Stimulated activated memory B cell treated with anti-CD40 and anti-IgM and Interleukin-4, amounts not matched to agents 10 μg/mL and 1 μg/mL and 100 μg/mL, for 72 hours (primary cell): ENCODE results near the gene CCDC158.

ENCODE experiments used
- ATAC-seq: fragments of 150-1000 bp; cut with Tn5 transposase; 2 replicates; pipeline ENCODE4 v1.10.0; 2021
- H3K27ac Mint-ChIP-seq: one replicate; pipeline ENCODE4 v1.8.0; 2022; ENCODE audit warnings: mild to moderate bottlenecking, mixed read lengths
- H3K27me3 Mint-ChIP-seq: one replicate; pipeline ENCODE4 v1.8.0; 2022; ENCODE audit warnings: mixed read lengths
- H3K36me3 Mint-ChIP-seq: one replicate; pipeline ENCODE4 v1.8.0; 2022; ENCODE audit warnings: mixed read lengths
- H3K4me1 Mint-ChIP-seq: one replicate; pipeline ENCODE4 v1.8.0; 2022; ENCODE audit warnings: mixed read lengths
- H3K4me3 Mint-ChIP-seq: one replicate; pipeline ENCODE4 v1.8.0; 2022; ENCODE audit warnings: mild to moderate bottlenecking, moderate library complexity, mixed read lengths
- H3K9me3 Mint-ChIP-seq: one replicate; pipeline ENCODE4 v1.8.0; 2022; ENCODE audit warnings: mixed read lengths

The CCDC158 gene

DNA sequence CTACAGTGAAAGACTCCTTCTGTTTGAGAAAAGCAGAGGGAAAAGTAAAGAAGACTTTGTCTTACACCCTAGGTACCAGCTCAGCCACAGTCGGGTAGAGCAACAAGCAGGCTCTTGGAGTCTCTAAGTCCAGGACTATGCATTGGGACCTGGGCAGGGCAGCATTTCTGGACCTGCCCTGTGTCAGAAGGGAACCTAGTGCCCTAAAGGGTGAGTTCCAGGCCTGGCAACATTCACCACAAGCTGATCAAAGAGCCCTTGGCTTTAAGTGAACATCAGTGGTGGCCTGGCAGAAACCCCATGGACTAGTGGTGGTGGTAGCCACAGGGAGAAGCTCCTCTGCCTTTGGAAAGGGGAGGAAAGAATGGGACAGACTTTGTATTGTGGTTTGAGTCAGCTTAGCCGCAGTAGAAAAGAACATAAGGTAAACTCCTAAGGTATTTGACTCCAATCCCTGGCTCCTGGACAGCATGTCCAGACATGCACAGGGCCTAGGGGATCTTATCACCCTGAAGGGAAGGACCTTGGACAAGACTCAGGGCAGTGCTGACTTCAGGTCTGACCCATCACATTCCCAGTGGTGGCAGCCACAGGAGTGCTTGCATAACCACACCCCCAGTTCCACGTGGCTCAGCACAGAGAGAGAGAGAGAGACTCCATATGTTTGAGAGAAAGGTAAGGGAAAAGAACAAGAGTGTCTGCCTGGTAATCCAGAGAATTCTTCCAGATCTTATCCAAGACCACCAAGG, 32.6 kb downstream of the CCDC158 start:
- Mint-ChIP-seq H3K27me3 (peaks cover 79% of the 10 kb centered on the region), H3K4me3 (no peak overlapping the region), H3K9me3 (peaks cover 23% of the 10 kb centered on the region), H3K4me1 (no peaks in the 10 kb centered on the region), H3K36me3 (no peaks in the 10 kb centered on the region), H3K27ac (no peak overlapping the region)
- ATAC-seq: no peak

DNA sequence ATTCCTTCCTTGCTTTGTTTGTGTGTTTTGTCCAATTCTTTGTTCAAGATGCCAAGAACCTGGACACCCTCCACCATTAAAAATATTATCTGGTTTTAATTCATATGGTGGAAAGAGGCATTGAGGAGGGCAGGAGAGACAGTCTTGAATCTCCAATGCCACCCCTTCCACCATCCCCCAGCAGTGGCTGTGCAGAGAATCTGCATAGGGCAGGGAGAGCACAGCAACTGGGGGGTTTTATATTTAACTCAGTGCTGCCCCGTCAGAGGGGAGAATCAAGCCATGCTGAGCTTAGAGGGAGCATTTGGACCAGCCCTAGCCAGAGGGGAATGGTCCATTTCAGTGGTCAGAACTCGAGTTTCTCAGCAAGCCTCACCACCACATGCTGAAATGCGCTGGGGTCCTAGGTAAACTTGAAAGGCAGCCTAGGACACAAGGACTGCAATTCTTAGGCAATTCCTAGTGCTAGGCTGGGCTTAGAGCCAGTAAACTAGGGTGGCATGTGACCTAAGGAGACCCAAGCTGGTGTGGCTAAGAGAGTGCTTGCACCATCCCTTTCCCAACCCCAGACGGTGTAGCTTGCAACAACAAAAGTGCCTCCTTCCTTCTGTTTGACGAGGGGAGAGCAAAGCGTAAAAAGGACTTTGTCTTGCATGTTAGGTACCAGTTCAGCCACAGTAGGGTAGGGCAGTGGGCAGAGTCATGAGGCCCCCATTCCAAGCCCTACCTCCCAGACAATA, 34.2 kb downstream of the CCDC158 start:
- H3K9me3 Mint-ChIP-seq: peaks cover 24% of the 10 kb centered on the region
- no peak for ATAC-seq
- H3K36me3 Mint-ChIP-seq: no peaks in the 10 kb centered on the region
- H3K27me3 Mint-ChIP-seq: peaks cover 69% of the 10 kb centered on the region
- H3K27ac Mint-ChIP-seq: no peak overlapping the region
- no peak overlapping the region for H3K4me3 Mint-ChIP-seq
- H3K4me1 Mint-ChIP-seq: no peaks in the 10 kb centered on the region

- no peak overlapping the region for H3K27ac Mint-ChIP-seq
- peaks cover 64% of the 10 kb centered on the region for H3K27me3 Mint-ChIP-seq
- H3K9me3 Mint-ChIP-seq: peaks cover 27% of the 10 kb centered on the region
- H3K4me1 Mint-ChIP-seq: no peaks in the 10 kb centered on the region
- ATAC-seq: no peak
- H3K4me3 Mint-ChIP-seq: no peak overlapping the region
- no peaks in the 10 kb centered on the region for H3K36me3 Mint-ChIP-seq
Measured at GRCh38 chr4:76385974-76386373, 35.0 kb downstream of the CCDC158 start.

GRCh38 chr4:76384052-76384451, 36.9 kb downstream of the CCDC158 start:
- no peak overlapping the region for H3K4me3 Mint-ChIP-seq
- H3K9me3 Mint-ChIP-seq: peaks cover 24% of the 10 kb centered on the region
- H3K27me3 Mint-ChIP-seq: peaks cover 60% of the 10 kb centered on the region
- no peaks in the 10 kb centered on the region for H3K36me3 Mint-ChIP-seq
- no peaks in the 10 kb centered on the region for H3K4me1 Mint-ChIP-seq
- no peak overlapping the region for H3K27ac Mint-ChIP-seq
- no peak for ATAC-seq

- H3K36me3 Mint-ChIP-seq: no peaks in the 10 kb centered on the region
Measured at GRCh38 chr4:76383001-76383400, 37.9 kb downstream of the CCDC158 start.

DNA sequence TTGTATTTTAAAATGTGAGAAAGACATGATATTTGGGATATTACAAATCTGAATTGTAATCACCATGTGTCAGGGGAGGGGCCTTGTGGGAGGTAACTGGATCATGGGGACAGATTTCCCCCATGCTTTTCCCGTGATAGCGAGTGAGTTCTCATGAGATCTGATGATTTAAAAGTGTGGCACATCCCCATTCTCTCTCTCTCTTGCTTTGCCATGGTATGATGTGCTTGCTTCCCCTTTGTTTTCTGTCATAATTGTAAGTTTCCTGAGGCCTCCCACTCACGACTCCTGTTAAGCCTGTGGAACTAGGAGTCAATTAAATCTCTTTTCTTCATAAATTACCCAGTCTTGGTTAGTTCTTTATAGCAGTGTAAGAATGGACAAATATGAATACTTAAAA, 39.0 kb downstream of the CCDC158 start:
- H3K4me3 Mint-ChIP-seq: no peak overlapping the region
- no peaks in the 10 kb centered on the region for H3K36me3 Mint-ChIP-seq
- ATAC-seq: no peak
- H3K4me1 Mint-ChIP-seq: no peaks in the 10 kb centered on the region
- no peak overlapping the region for H3K27ac Mint-ChIP-seq
- peaks cover 50% of the 10 kb centered on the region for H3K27me3 Mint-ChIP-seq
- peaks cover 17% of the 10 kb centered on the region for H3K9me3 Mint-ChIP-seq

More at GRCh38 chr4:76383001-76383400, 37.9 kb downstream of the CCDC158 start:
- Mint-ChIP-seq H3K27me3 (peaks cover 50% of the 10 kb centered on the region), H3K27ac (no peak overlapping the region), H3K4me3 (no peak overlapping the region), H3K9me3 (peaks cover 17% of the 10 kb centered on the region), H3K4me1 (no peaks in the 10 kb centered on the region)
- ATAC-seq: no peak

DNA sequence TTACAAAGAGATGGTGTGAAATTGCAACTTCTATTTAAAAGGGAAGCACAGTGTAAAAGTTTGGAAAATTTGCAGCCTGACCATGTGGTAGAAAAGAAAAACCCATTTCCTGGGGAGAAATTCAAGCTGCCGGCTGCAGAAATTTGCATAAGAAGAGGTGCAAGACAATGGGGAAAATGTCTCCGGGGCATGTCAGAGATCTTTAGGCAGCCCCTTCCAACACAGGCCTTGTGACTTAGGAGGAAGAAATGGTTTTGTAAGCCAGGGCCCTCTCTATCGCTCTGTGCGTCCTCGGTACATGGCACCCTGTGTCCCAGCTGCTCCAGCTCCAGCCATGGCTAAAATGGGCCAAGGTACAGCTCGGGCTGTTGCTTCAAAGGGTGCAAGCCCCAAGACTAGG, 40.4 kb downstream of the CCDC158 start:
- Mint-ChIP-seq H3K27ac (no peak overlapping the region), H3K4me3 (no peak overlapping the region), H3K4me1 (no peaks in the 10 kb centered on the region), H3K36me3 (no peaks in the 10 kb centered on the region), H3K9me3 (peaks cover 17% of the 10 kb centered on the region), H3K27me3 (peaks cover 40% of the 10 kb centered on the region)
- ATAC-seq: no peak

DNA sequence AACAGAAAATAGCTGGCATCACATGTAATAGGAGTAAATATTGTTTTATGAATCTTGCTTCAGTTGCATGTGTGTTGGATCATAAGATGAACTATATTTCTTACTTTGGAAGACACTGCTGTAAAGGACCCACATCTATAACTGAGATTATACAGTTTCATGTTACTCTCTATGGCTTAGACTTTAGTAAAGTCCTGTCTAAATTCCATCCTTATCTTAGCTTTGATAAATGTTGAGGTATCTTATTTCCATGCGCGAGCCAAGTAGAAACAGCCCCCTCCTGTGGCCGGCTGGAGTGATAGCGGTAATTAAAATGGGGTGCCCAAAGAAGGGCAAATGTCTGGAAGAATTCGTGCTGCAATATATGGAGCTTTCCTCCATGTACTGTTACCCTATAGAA, 43.0 kb downstream of the CCDC158 start:
- Mint-ChIP-seq H3K27me3 (peaks cover 19% of the 10 kb centered on the region), H3K4me1 (no peaks in the 10 kb centered on the region), H3K9me3 (peaks cover 17% of the 10 kb centered on the region), H3K4me3 (no peak overlapping the region), H3K36me3 (no peaks in the 10 kb centered on the region), H3K27ac (no peak overlapping the region)
- no peak for ATAC-seq

GRCh38 chr4:76377481-76377901, 43.5 kb downstream of the CCDC158 start:
- no peaks in the 10 kb centered on the region for H3K36me3 Mint-ChIP-seq
- no peaks in the 10 kb centered on the region for H3K4me1 Mint-ChIP-seq
- peaks cover 18% of the 10 kb centered on the region for H3K27me3 Mint-ChIP-seq
- no peak overlapping the region for H3K4me3 Mint-ChIP-seq
- no peak overlapping the region for H3K27ac Mint-ChIP-seq
- H3K9me3 Mint-ChIP-seq: peaks cover 17% of the 10 kb centered on the region
- ATAC-seq: no peak

GRCh38 chr4:76376534-76376933, 44.4 kb downstream of the CCDC158 start:
- no peaks in the 10 kb centered on the region for H3K4me1 Mint-ChIP-seq
- peaks cover 18% of the 10 kb centered on the region for H3K27me3 Mint-ChIP-seq
- H3K4me3 Mint-ChIP-seq: no peak overlapping the region
- no peak for ATAC-seq
- no peaks in the 10 kb centered on the region for H3K36me3 Mint-ChIP-seq
- peaks cover 14% of the 10 kb centered on the region for H3K9me3 Mint-ChIP-seq
- no peak overlapping the region for H3K27ac Mint-ChIP-seq

DNA sequence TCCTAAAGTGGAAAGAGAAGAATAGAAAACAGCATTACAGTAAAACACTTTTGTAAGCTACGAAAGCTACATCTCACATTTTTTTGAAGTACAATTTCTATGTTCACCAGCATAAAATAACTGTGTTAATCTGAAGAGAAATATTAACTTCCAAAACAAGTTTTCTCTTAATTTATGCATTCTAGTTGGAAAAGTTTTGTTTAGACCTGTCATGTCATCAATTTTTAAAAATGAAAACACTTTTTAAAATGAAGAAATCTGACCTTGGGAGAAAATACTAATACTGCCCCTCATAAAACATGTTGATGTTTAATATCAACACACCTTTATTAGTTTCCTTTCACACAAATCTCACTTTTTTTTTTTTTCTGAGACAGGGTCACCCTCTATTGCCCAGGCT, 45.2 kb downstream of the CCDC158 start:
- no peaks in the 10 kb centered on the region for H3K36me3 Mint-ChIP-seq
- ATAC-seq: no peak

GRCh38 chr4:76374798-76375197, 46.1 kb downstream of the CCDC158 start:
- peaks cover 1% of the 10 kb centered on the region for H3K9me3 Mint-ChIP-seq
- no peaks in the 10 kb centered on the region for H3K36me3 Mint-ChIP-seq
- peaks cover 4% of the 10 kb centered on the region for H3K27me3 Mint-ChIP-seq
- no peak overlapping the region for H3K27ac Mint-ChIP-seq
- ATAC-seq: no peak
- no peaks in the 10 kb centered on the region for H3K4me1 Mint-ChIP-seq
- H3K4me3 Mint-ChIP-seq: no peak overlapping the region

More for the DNA sequence above, 45.2 kb downstream of the CCDC158 start:
- Mint-ChIP-seq H3K27ac (no peak overlapping the region), H3K27me3 (peaks cover 13% of the 10 kb centered on the region), H3K4me1 (no peaks in the 10 kb centered on the region), H3K4me3 (no peak overlapping the region), H3K9me3 (peaks cover 8% of the 10 kb centered on the region)

- H3K36me3 Mint-ChIP-seq: no peaks in the 10 kb centered on the region
- H3K27me3 Mint-ChIP-seq: no peaks in the 10 kb centered on the region
- no peak overlapping the region for H3K4me3 Mint-ChIP-seq
- no peaks in the 10 kb centered on the region for H3K9me3 Mint-ChIP-seq
- ATAC-seq: no peak
- no peak overlapping the region for H3K27ac Mint-ChIP-seq
- no peaks in the 10 kb centered on the region for H3K4me1 Mint-ChIP-seq
Measured at GRCh38 chr4:76373919-76374552, 46.9 kb downstream of the CCDC158 start.

- Mint-ChIP-seq H3K4me3 (no peak overlapping the region), H3K27me3 (peaks cover 17% of the 10 kb centered on the region), H3K27ac (no peak overlapping the region), H3K9me3 (no peaks in the 10 kb centered on the region), H3K4me1 (no peaks in the 10 kb centered on the region), H3K36me3 (no peaks in the 10 kb centered on the region)
- no peak for ATAC-seq
Measured at GRCh38 chr4:76366737-76367136, 54.2 kb downstream of the CCDC158 start.

GRCh38 chr4:76365636-76366035, 55.3 kb downstream of the CCDC158 start:
- ATAC-seq: no peak
- Mint-ChIP-seq H3K4me3 (no peak overlapping the region), H3K4me1 (no peaks in the 10 kb centered on the region), H3K9me3 (peaks cover 5% of the 10 kb centered on the region), H3K27ac (no peak overlapping the region), H3K36me3 (no peaks in the 10 kb centered on the region), H3K27me3 (peaks cover 17% of the 10 kb centered on the region)
